Neural cell (in vitro differentiated cells): ENCODE results near the gene COG4.
"Not testable (repeated sequence)": the region's sequence is repeated elsewhere in the genome, so short reads cannot be mapped to it uniquely, and the experiment has no call there.

ENCODE experiments used
- CTCF ChIP-seq: fragments of 450-650 bp; IDR thresholded peaks from 2 replicates; pipeline ENCODE4 v1.5.1; 2014; ENCODE audit warnings: antibody characterized with exemption, mild to moderate bottlenecking, moderate library complexity; ENCODE audit not compliant: poor library complexity, severe bottlenecking
- EP300 ChIP-seq: fragments of 450-650 bp; conservative IDR thresholded peaks from 2 replicates; pipeline ENCODE4 v1.6.1; 2014; ENCODE audit warnings: antibody characterized with exemption, mild to moderate bottlenecking, moderate library complexity; ENCODE audit not compliant: poor library complexity, severe bottlenecking
- EZH2 ChIP-seq: fragments of 200-600, 300-800 bp; shearing (Covaris generic), sonication (generic); IDR thresholded peaks from 2 replicates; pipeline ENCODE4 v1.6.1; 2014; ENCODE audit warnings: antibody characterized with exemption, low read length, borderline replicate concordance, mild to moderate bottlenecking; ENCODE audit not compliant: insufficient read depth, poor library complexity, severe bottlenecking
- POLR2AphosphoS5 ChIP-seq: IDR thresholded peaks from 2 replicates; pipeline ENCODE4 v1.6.1; 2012
- RAD21 ChIP-seq: fragments of 450-650 bp; conservative IDR thresholded peaks from 2 replicates; pipeline ENCODE4 v1.6.1; 2014; ENCODE audit warnings: antibody characterized with exemption, mild to moderate bottlenecking, moderate library complexity
- REST ChIP-seq: IDR thresholded peaks from 2 replicates; pipeline ENCODE4 v1.6.1; 2012; ENCODE audit warnings: borderline replicate concordance
- TAF1 ChIP-seq: IDR thresholded peaks from 2 replicates; pipeline ENCODE4 v1.6.1; 2012; ENCODE audit warnings: low read depth

GRCh38 chr16:70529954-70530353 is 6.6 kb upstream of the COG4 start:
- TF ChIP-seq RAD21, CTCF, TAF1, POLR2AphosphoS5, REST, EP300, EZH2: not testable (repeated sequence)
